MCF 10A (cell line): ENCODE measurements around the gene RNGTT. TPM values are rescaled to one million over a fixed set of nuclear protein-coding genes. Genes with fewer than 3 reads are reported as not detected.

ENCODE experiments used
- BruUV-seq: library from RNA; stranded (reverse); fragments of 400-500 nt; replicated peaks from 2 replicates; lab custom pipeline; 2021; lab: Mats Ljungman, UMichigan
- CTCF ChIA-PET: fragments of 300-600 bp; sonication (Branson Sonifier 250); formaldehyde crosslinking; extraction: SDS; loops from one replicate; lab custom pipeline; 2021; ENCODE audit warnings: antibody characterized with exemption, inconsistent platforms; lab: Yijun Ruan, JAX
- POLR2A ChIA-PET: fragments of 300-600, 350-650 bp; sonication (Branson Sonifier 250); formaldehyde crosslinking; extraction: SDS; loops from one replicate; lab custom pipeline; 2020; ENCODE audit warnings: antibody characterized with exemption, inconsistent platforms; lab: Yijun Ruan, JAX
- DNase-seq: peaks from one replicate; pipeline ENCODE4 v3.0.0-alpha.2; 2018; ENCODE audit not compliant: unreplicated experiment
- H3K27ac Mint-ChIP-seq: one replicate; pipeline ENCODE4 v1.8.0; 2022; ENCODE audit warnings: mild to moderate bottlenecking, low read depth, mixed read lengths; ENCODE audit not compliant: unreplicated experiment
- H3K27me3 Mint-ChIP-seq: one replicate; pipeline ENCODE4 v1.8.0; 2022; ENCODE audit warnings: mixed read lengths; ENCODE audit not compliant: insufficient read depth, unreplicated experiment
- H3K36me3 Mint-ChIP-seq: one replicate; pipeline ENCODE4 v1.8.0; 2022; ENCODE audit warnings: mild to moderate bottlenecking, moderate library complexity, mixed read lengths; ENCODE audit not compliant: insufficient read depth, unreplicated experiment
- H3K4me1 Mint-ChIP-seq: one replicate; pipeline ENCODE4 v1.8.0; 2022; ENCODE audit warnings: mixed read lengths; ENCODE audit not compliant: insufficient read depth, unreplicated experiment
- H3K4me3 Mint-ChIP-seq: one replicate; pipeline ENCODE4 v1.8.0; 2022; ENCODE audit warnings: mild to moderate bottlenecking, moderate library complexity, mixed read lengths; ENCODE audit not compliant: unreplicated experiment
- H3K9me3 Mint-ChIP-seq: one replicate; pipeline ENCODE4 v1.8.0; 2022; ENCODE audit warnings: mixed read lengths; ENCODE audit not compliant: unreplicated experiment
- intact Hi-C: fragments of 100-400 bp; cut with micrococcal nuclease; formaldehyde crosslinking; loops from 2 replicates; pipeline ENCODE4 v1.14.1; 2022
- total RNA-seq: library from RNA; stranded (reverse); gene quantifications from 2 replicates; pipeline ENCODE4 v1.2.3, GENCODE V29; 2022
- TF ChIP-seq, protein P1 (sequence below): fragments of 200-600 bp; IDR thresholded peaks from one replicate; pipeline ENCODE4 v1.8.0; 2022; ENCODE audit warnings: antibody characterized with exemption, mild to moderate bottlenecking; ENCODE audit not compliant: unreplicated experiment

RNGTT gene
- total RNA-seq, 1 experiment from 2014 or later, result 14.6 TPM

DNA sequence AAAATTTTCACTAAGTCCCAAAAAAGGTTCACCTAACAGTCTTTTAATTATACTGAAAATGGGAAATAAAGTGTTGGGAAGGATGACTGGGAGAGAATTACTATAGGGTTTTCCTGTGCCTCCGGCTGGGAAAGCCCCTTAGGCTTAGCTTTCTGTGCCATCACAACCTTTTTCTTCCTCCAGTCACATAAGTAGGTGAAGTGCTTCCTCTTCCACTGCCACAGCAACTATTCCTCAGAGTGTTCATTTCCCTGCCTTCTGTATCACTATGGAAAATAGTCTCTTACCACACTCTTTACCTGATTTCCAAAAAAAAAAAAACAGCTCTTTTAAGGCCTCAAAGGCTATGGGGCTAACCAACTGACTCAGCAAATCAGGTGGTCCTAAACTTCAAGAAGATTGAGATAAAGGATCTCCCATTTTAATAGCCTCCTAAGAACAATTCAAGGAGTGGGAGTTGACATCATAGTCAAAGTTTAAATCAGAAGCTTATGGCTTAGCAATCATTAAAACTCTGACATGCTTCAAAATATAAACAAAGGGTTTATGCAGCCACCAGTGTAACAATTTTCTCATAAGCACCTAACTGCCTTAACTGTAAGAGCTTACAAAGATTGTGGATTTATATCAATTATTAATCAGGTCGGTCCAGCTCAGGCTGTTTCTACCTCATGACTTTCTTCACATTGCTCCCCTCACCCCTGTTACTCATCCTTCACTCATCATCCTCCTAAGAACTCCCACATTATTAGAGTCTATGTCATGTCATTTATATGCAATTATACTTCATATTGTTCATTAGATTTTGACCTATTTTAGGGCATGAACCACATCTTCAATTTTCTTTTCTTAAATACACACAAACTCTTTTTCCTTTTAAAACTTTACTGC, 95.3 kb downstream of the RNGTT start:
- DNase-seq, result peak; percentile 31
- BruUV-seq, result no TSS peak
- H3K4me3 Mint-ChIP-seq, result no peak overlapping the region
- H3K27me3 Mint-ChIP-seq, result no peaks in the 10 kb centered on the region
- H3K27ac Mint-ChIP-seq, result no peak overlapping the region
- intact Hi-C loops, result no loop called here
- no peaks in the 10 kb centered on the region for H3K36me3 Mint-ChIP-seq
- ChIA-PET CTCF (interaction anchor here (0.6 to 4.8 kb wide), 10 partner anchors 10 to 1043 kb away, joined by 3 to 41 read pairs (median 4); no protein-coding TSS in a partner anchor), POLR2A (interaction anchor here (0.6 to 1.1 kb wide), 3 partner anchors 13 to 1193 kb away, joined by 3 to 6 read pairs (median 3); no protein-coding TSS in a partner anchor)
- no peaks in the 10 kb centered on the region for H3K9me3 Mint-ChIP-seq
- peaks cover 11% of the 10 kb centered on the region for H3K4me1 Mint-ChIP-seq
- TF ChIP-seq, protein P1, sequence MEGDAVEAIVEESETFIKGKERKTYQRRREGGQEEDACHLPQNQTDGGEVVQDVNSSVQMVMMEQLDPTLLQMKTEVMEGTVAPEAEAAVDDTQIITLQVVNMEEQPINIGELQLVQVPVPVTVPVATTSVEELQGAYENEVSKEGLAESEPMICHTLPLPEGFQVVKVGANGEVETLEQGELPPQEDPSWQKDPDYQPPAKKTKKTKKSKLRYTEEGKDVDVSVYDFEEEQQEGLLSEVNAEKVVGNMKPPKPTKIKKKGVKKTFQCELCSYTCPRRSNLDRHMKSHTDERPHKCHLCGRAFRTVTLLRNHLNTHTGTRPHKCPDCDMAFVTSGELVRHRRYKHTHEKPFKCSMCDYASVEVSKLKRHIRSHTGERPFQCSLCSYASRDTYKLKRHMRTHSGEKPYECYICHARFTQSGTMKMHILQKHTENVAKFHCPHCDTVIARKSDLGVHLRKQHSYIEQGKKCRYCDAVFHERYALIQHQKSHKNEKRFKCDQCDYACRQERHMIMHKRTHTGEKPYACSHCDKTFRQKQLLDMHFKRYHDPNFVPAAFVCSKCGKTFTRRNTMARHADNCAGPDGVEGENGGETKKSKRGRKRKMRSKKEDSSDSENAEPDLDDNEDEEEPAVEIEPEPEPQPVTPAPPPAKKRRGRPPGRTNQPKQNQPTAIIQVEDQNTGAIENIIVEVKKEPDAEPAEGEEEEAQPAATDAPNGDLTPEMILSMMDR, result no peak

DNA sequence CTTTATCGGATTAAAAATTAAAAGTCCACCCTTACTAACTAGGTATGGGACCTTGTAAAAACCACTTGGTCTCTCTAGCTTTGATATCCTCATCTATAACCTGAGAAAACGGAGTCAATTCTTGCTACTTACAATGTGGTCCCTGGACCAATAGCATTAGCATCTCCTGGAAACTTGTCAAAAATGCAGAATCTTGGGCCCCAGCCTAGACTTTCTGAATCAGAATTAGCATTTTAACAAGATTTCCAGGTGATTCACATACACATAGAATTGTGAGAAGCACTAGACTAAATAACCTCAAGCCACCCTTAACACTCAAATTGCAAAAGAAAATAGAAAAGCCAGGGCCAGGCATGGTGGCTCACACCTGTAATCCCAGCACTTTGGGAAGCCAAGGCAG, 96.6 kb downstream of the RNGTT start:
- ChIA-PET POLR2A (no interaction called here), CTCF (interaction anchor here (0.7 kb wide), 3 partner anchors 13 to 1787 kb away, joined by 3 to 6 read pairs (median 4); no protein-coding TSS in a partner anchor)
- H3K27ac Mint-ChIP-seq, result no peak overlapping the region
- no peaks in the 10 kb centered on the region for H3K27me3 Mint-ChIP-seq
- no peak for DNase-seq
- H3K9me3 Mint-ChIP-seq, result no peaks in the 10 kb centered on the region
- H3K4me3 Mint-ChIP-seq, result no peak overlapping the region
- peaks cover 8% of the 10 kb centered on the region for H3K36me3 Mint-ChIP-seq
- TF ChIP-seq, protein P1, result no peak
- H3K4me1 Mint-ChIP-seq, result peaks cover 11% of the 10 kb centered on the region
- BruUV-seq, result no TSS peak
- intact Hi-C loops, result no loop called here

DNA sequence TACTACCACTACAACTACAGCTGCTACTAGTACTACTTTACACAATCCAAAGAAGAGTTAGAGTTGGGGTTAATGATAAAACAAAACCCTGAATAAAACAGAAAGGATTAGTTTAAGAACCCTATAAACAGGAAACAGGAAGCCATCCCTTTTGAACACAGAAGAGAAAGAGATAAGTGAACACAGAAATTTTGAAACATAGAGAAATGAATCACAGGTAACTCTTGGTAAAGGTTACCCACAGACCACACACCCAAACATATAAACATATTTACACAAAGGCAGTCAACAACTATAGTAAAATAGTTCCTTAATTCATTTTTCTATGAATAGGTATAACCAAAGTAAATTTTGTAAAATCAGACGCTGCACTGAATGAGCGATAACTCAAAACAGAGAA, 98.1 kb downstream of the RNGTT start:
- Mint-ChIP-seq H3K27ac (no peak overlapping the region), H3K4me1 (peaks cover 11% of the 10 kb centered on the region), H3K9me3 (no peaks in the 10 kb centered on the region), H3K4me3 (no peak overlapping the region), H3K36me3 (peaks cover 9% of the 10 kb centered on the region), H3K27me3 (no peaks in the 10 kb centered on the region)
- POLR2A ChIA-PET, result no interaction called here
- CTCF ChIA-PET, result interaction anchor here (1.8 kb wide), 1 partner anchor 84 kb away, joined by 4 read pairs; no protein-coding TSS in a partner anchor
- intact Hi-C loops, result no loop called here
- TF ChIP-seq, protein P1, result no peak
- no TSS peak for BruUV-seq
- no peak for DNase-seq

DNA sequence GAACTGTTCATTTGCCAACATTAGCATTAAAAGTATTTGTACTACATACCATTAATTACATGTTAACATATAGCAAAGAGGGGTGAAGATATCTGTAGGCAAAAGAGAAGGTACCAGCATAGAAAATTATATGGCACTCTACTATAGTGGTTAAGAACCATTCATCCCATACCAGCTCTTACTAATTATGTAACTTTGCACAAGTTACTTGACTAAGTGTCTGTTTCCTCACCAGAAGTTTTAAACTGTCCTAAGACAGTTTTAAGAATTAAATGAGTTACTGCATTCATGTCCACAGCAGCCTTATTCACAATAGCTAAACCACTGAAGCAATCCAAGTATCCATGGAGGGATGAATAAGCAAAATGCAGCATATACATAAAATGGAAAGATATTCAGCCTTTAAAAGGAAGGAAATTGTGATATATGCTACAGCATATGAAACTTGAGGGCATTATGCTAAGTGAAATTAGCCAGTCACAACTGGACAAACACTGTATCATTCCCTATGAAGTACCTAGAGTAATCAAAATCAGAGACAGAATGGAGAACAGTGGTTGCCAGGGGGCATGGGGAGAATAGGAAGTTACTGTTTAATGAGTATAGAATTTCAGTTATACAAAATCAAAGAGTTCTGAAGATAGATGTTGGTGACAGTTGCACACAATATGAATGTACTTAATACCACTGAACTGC, 98.9 kb downstream of the RNGTT start:
- H3K4me3 Mint-ChIP-seq, result no peak overlapping the region
- intact Hi-C loops, result no loop called here

More for the DNA sequence above, 98.9 kb downstream of the RNGTT start:
- peaks cover 9% of the 10 kb centered on the region for H3K36me3 Mint-ChIP-seq
- BruUV-seq, result no TSS peak
- peaks cover 11% of the 10 kb centered on the region for H3K4me1 Mint-ChIP-seq
- POLR2A ChIA-PET, result no interaction called here
- CTCF ChIA-PET, result interaction anchor here (0.6 to 1.8 kb wide), 2 partner anchors 83 to 1610 kb away, joined by 3 to 4 read pairs; no protein-coding TSS in a partner anchor
- no peaks in the 10 kb centered on the region for H3K9me3 Mint-ChIP-seq
- no peaks in the 10 kb centered on the region for H3K27me3 Mint-ChIP-seq
- TF ChIP-seq, protein P1, result no peak
- H3K27ac Mint-ChIP-seq, result no peak overlapping the region
- no peak for DNase-seq
